OCI-LY1 (cell line): Measurements from ENCODE around the gene CEP112.

Source experiments
- H2AFZ ChIP-seq: fragments of 200-600 bp; sonication (generic), shearing (Covaris generic); 2 replicates; pipeline ENCODE4 v1.6.0; 2014; ENCODE audit warnings: antibody characterized with exemption, mild to moderate bottlenecking, low read length
- H3F3A ChIP-seq: fragments of 200-600 bp; sonication (generic), shearing (Covaris generic); 2 replicates; pipeline ENCODE4 v1.6.0; 2014; ENCODE audit warnings: mild to moderate bottlenecking, antibody characterized with exemption, low read length, moderate library complexity; ENCODE audit not compliant: insufficient read depth
- H3K27ac ChIP-seq: fragments of 200-600 bp; sonication (generic); 2 replicates; pipeline ENCODE4 v1.5.1; 2014; ENCODE audit warnings: low read length, mixed run types, mild to moderate bottlenecking, low read depth; ENCODE audit not compliant: poor library complexity, severe bottlenecking
- H3K27me3 ChIP-seq: fragments of 200-600 bp; sonication (generic); 2 replicates; pipeline ENCODE4 v1.6.0; 2014; ENCODE audit warnings: antibody characterized with exemption, mild to moderate bottlenecking, low read length, moderate library complexity; ENCODE audit not compliant: insufficient read depth
- H3K36me3 ChIP-seq: fragments of 200-600 bp; sonication (generic); 2 replicates; pipeline ENCODE4 v1.6.1; 2014; ENCODE audit warnings: mild to moderate bottlenecking, antibody characterized with exemption, low read length, moderate library complexity, mixed read lengths; ENCODE audit not compliant: insufficient read depth
- H3K4me1 ChIP-seq: fragments of 200-600 bp; sonication (generic); 2 replicates; pipeline ENCODE4 v1.5.1; 2014; ENCODE audit warnings: mild to moderate bottlenecking, low read length, moderate library complexity; ENCODE audit not compliant: insufficient read depth, severe bottlenecking
- H3K4me2 ChIP-seq: fragments of 200-600 bp; sonication (generic), shearing (Covaris generic); 2 replicates; pipeline ENCODE4 v1.6.1; 2014; ENCODE audit warnings: low read length
- H3K4me3 ChIP-seq: fragments of 200-600 bp; sonication (generic); 2 replicates; pipeline ENCODE4 v1.5.1; 2014; ENCODE audit warnings: low read length, low read depth, mild to moderate bottlenecking, mixed read lengths; ENCODE audit not compliant: poor library complexity, severe bottlenecking
- H3K79me2 ChIP-seq: fragments of 200-600 bp; shearing (Covaris generic); 2 replicates; pipeline ENCODE4 v1.6.1; 2016; ENCODE audit warnings: mixed run types, low read length, mixed read lengths; ENCODE audit not compliant: insufficient read depth
- H3K9ac ChIP-seq: fragments of 200-600 bp; sonication (generic), shearing (Covaris generic); 2 replicates; pipeline ENCODE4 v1.6.1; 2014; ENCODE audit warnings: mild to moderate bottlenecking, low read length, mixed read lengths
- H3K9me2 ChIP-seq: fragments of 200-600 bp; sonication (generic), shearing (Covaris generic); 2 replicates; pipeline ENCODE4 v1.6.1; 2014; ENCODE audit warnings: low read depth, mild to moderate bottlenecking, low read length, mixed read lengths
- H3K9me3 ChIP-seq: fragments of 200-600 bp; shearing (Covaris generic); 2 replicates; pipeline ENCODE4 v1.6.1; 2014; ENCODE audit warnings: low read length, mixed read lengths
- H4K20me1 ChIP-seq: fragments of 200-600 bp; sonication (generic), shearing (Covaris generic); 2 replicates; pipeline ENCODE4 v1.6.0; 2016; ENCODE audit warnings: mild to moderate bottlenecking, low read length; ENCODE audit not compliant: insufficient read depth
- CTCF ChIP-seq: fragments of 200-600 bp; sonication (generic), shearing (Covaris generic); IDR thresholded peaks from 2 replicates; pipeline ENCODE4 v1.5.1; 2017; ENCODE audit warnings: mild to moderate bottlenecking, antibody characterized with exemption, low read length, moderate library complexity, mixed read lengths
- EZH2 ChIP-seq: fragments of 200-600 bp; sonication (generic), shearing (Covaris generic); IDR thresholded peaks from 2 replicates; pipeline ENCODE4 v1.8.0; 2017; ENCODE audit warnings: borderline replicate concordance, mixed run types, mild to moderate bottlenecking, antibody characterized with exemption, low read length, moderate library complexity, mixed read lengths

The CEP112 gene

GRCh38 chr17:66000216-66000615, 191.7 kb downstream of the CEP112 start:
- Histone ChIP-seq H3F3A (no peaks in the 10 kb centered on the region), H3K27ac (no peak overlapping the region), H3K4me3 (no peak overlapping the region), H4K20me1 (no peaks in the 10 kb centered on the region), H3K36me3 (no peaks in the 10 kb centered on the region), H3K4me2 (no peak overlapping the region), H3K4me1 (no peaks in the 10 kb centered on the region), H3K27me3 (no peaks in the 10 kb centered on the region), H3K9me2 (no peaks in the 10 kb centered on the region), H2AFZ (no peak overlapping the region), H3K9me3 (no peaks in the 10 kb centered on the region), H3K79me2 (no peaks in the 10 kb centered on the region), H3K9ac (no peak overlapping the region)
- TF ChIP-seq CTCF (no peak), EZH2 (no peak)

GRCh38 chr17:65998675-65999074, 193.3 kb downstream of the CEP112 start:
- Histone ChIP-seq H3K4me1 (no peaks in the 10 kb centered on the region), H3K36me3 (no peaks in the 10 kb centered on the region), H3K27me3 (no peaks in the 10 kb centered on the region), H3K9ac (no peak overlapping the region), H3K9me2 (no peaks in the 10 kb centered on the region), H3F3A (no peaks in the 10 kb centered on the region), H3K27ac (no peak overlapping the region), H2AFZ (no peak overlapping the region), H3K79me2 (no peaks in the 10 kb centered on the region), H3K4me3 (no peak overlapping the region), H3K4me2 (no peak overlapping the region), H3K9me3 (no peaks in the 10 kb centered on the region), H4K20me1 (no peaks in the 10 kb centered on the region)
- TF ChIP-seq CTCF (no peak), EZH2 (no peak)

- no peaks in the 10 kb centered on the region for H3K9me2 ChIP-seq
- no peaks in the 10 kb centered on the region for H3K9me3 ChIP-seq
- no peaks in the 10 kb centered on the region for H3F3A ChIP-seq
- H3K9ac ChIP-seq, result no peak overlapping the region
- no peaks in the 10 kb centered on the region for H3K27me3 ChIP-seq
- H4K20me1 ChIP-seq, result no peaks in the 10 kb centered on the region
- no peaks in the 10 kb centered on the region for H3K4me1 ChIP-seq
- no peak for TF ChIP-seq CTCF
- TF ChIP-seq EZH2, result no peak
- no peak overlapping the region for H2AFZ ChIP-seq
- H3K4me2 ChIP-seq, result no peak overlapping the region
- no peaks in the 10 kb centered on the region for H3K36me3 ChIP-seq
- H3K27ac ChIP-seq, result no peak overlapping the region
- H3K79me2 ChIP-seq, result no peaks in the 10 kb centered on the region
- no peak overlapping the region for H3K4me3 ChIP-seq
These were observed 197.3 kb downstream of the CEP112 start for GRCh38 chr17:65994679-65995078.
